GM21825 (cell line): Measurements from ENCODE around the gene PRRG3.
"Not testable (repeated sequence)": the region's sequence is repeated elsewhere in the genome, so short reads cannot be mapped to it uniquely, and the experiment has no call there.

Experiments
- ATAC-seq: cut with Tn5 transposase; IDR thresholded peaks from one replicate; pipeline ENCODE4 v1.9.1; 2021; ENCODE audit warnings: mild to moderate bottlenecking, moderate library complexity; ENCODE audit not compliant: unreplicated experiment

Gene PRRG3

GRCh38 chrX:151694661-151695582 lies at the start of gene PRRG3:
TSS of gene PRRG3 (plus strand) at chrX:151695458. CDS start at chrX:151698815, 3,357 bp downstream.
- no peak for ATAC-seq

GRCh38 chrX:151675121-151675746 lies 20.0 kb upstream of the PRRG3 start:
- ATAC-seq: no peak

- ATAC-seq: no peak
Measured at GRCh38 chrX:151676196-151676595, 19.1 kb upstream of the PRRG3 start.

- no peak for ATAC-seq
Measured at GRCh38 chrX:151679798-151680402, 15.4 kb upstream of the PRRG3 start.

- ATAC-seq: peak; percentile 89
Measured at GRCh38 chrX:151680805-151681204, 14.5 kb upstream of the PRRG3 start.

- no peak for ATAC-seq
Measured at GRCh38 chrX:151687635-151688034, 7.6 kb upstream of the PRRG3 start.

GRCh38 chrX:151688695-151689094 lies 6.6 kb upstream of the PRRG3 start:
- no peak for ATAC-seq

GRCh38 chrX:151692825-151693224 lies 2.4 kb upstream of the PRRG3 start:
- ATAC-seq: no peak

GRCh38 chrX:151694121-151694520 lies 1.1 kb upstream of the PRRG3 start:
- no peak for ATAC-seq

- ATAC-seq: no peak
Measured at GRCh38 chrX:151695583-151696340, 504 bp downstream of the PRRG3 start.

- ATAC-seq: not testable (repeated sequence)
Measured at GRCh38 chrX:151697082-151697481, 1.8 kb downstream of the PRRG3 start.

GRCh38 chrX:151697522-151697921 lies 2.3 kb downstream of the PRRG3 start:
- no peak for ATAC-seq

- no peak for ATAC-seq
Measured at GRCh38 chrX:151698485-151698884, 3.2 kb downstream of the PRRG3 start.

GRCh38 chrX:151699746-151700145 lies 4.5 kb downstream of the PRRG3 start:
- no peak for ATAC-seq

- ATAC-seq: no peak
Measured at GRCh38 chrX:151700581-151700980, 5.3 kb downstream of the PRRG3 start.

- ATAC-seq: no peak
Measured at GRCh38 chrX:151701071-151701470, 5.8 kb downstream of the PRRG3 start.

GRCh38 chrX:151701531-151701930 lies 6.3 kb downstream of the PRRG3 start:
- ATAC-seq: no peak

GRCh38 chrX:151702026-151702714 lies 6.9 kb downstream of the PRRG3 start:
- ATAC-seq: no peak

GRCh38 chrX:151702741-151703340 lies 7.6 kb downstream of the PRRG3 start:
- no peak for ATAC-seq

- no peak for ATAC-seq
Measured at GRCh38 chrX:151703487-151703886, 8.2 kb downstream of the PRRG3 start.
